GM21447 (cell line): ENCODE results near the gene CSF1R.

Experiments
- ATAC-seq: cut with Tn5 transposase; IDR thresholded peaks from one replicate; pipeline ENCODE4 v1.9.1; 2021; ENCODE audit not compliant: unreplicated experiment

Gene CSF1R

GRCh38 chr5:150121448-150122157, 35.2 kb upstream of the CSF1R start:
- ATAC-seq: no peak

GRCh38 chr5:150120617-150121447, 34.5 kb upstream of the CSF1R start:
- no peak for ATAC-seq

GRCh38 chr5:150120062-150120441, 33.7 kb upstream of the CSF1R start:
- no peak for ATAC-seq

- no peak for ATAC-seq
Observed at GRCh38 chr5:150119421-150120061, 33.2 kb upstream of the CSF1R start.

- no peak for ATAC-seq
Observed at GRCh38 chr5:150118561-150119229, 32.3 kb upstream of the CSF1R start.

- no peak for ATAC-seq
Observed at GRCh38 chr5:150117945-150118560, 31.7 kb upstream of the CSF1R start.

GRCh38 chr5:150116667-150117400, 30.5 kb upstream of the CSF1R start:
- ATAC-seq: no peak

- no peak for ATAC-seq
Observed at GRCh38 chr5:150114773-150115408, 28.5 kb upstream of the CSF1R start.

- no peak for ATAC-seq
Observed at GRCh38 chr5:150114102-150114641, 27.8 kb upstream of the CSF1R start.

- no peak for ATAC-seq
Observed at GRCh38 chr5:150113047-150113744, 26.8 kb upstream of the CSF1R start.

- no peak for ATAC-seq
Observed at GRCh38 chr5:150112201-150113046, 26.1 kb upstream of the CSF1R start.

- ATAC-seq: no peak
Observed at GRCh38 chr5:150111122-150111521, 24.8 kb upstream of the CSF1R start.

GRCh38 chr5:150109921-150110320, 23.6 kb upstream of the CSF1R start:
- ATAC-seq: no peak

- no peak for ATAC-seq
Observed at GRCh38 chr5:150108711-150109514, 22.6 kb upstream of the CSF1R start.

GRCh38 chr5:150107909-150108447, 21.6 kb upstream of the CSF1R start:
- no peak for ATAC-seq

- no peak for ATAC-seq
Observed at GRCh38 chr5:150106674-150107426, 20.5 kb upstream of the CSF1R start.
